Muscle layer of colon (tissue), 2 donors: Measurements from ENCODE around the gene CYFIP2.

Source experiments
- H3K27ac ChIP-seq: one replicate; pipeline ENCODE4 v1.7.0; 2013; ENCODE audit warnings: low read depth, mild to moderate bottlenecking, low read length, moderate library complexity
- H3K27me3 ChIP-seq, 2 donors: one replicate each; pipeline ENCODE4 v1.7.0; 2013; ENCODE audit warnings: low read length in 2 of 2, mild to moderate bottlenecking in 2 of 2; ENCODE audit not compliant: insufficient read depth in 2 of 2, control insufficient read depth in 1 of 2
- H3K36me3 ChIP-seq: one replicate; pipeline ENCODE4 v1.7.0; 2013; ENCODE audit warnings: mild to moderate bottlenecking, low read length; ENCODE audit not compliant: insufficient read depth
- H3K4me1 ChIP-seq: one replicate; pipeline ENCODE4 v1.7.0; 2013; ENCODE audit warnings: mild to moderate bottlenecking, low read length; ENCODE audit not compliant: insufficient read depth
- H3K4me3 ChIP-seq, 2 donors: one replicate each; pipeline ENCODE4 v1.7.0; 2013; ENCODE audit warnings: low read length in 2 of 2, low read depth in 1 of 2, mild to moderate bottlenecking in 1 of 2, moderate library complexity in 1 of 2
- H3K9ac ChIP-seq: one replicate; pipeline ENCODE4 v1.7.0; 2013; ENCODE audit warnings: low read length
- H3K9me3 ChIP-seq: one replicate; pipeline ENCODE4 v1.7.0; 2013; ENCODE audit warnings: mild to moderate bottlenecking, low read length
- donor health status: abdominal sarcoma.
- donor health status: Adenocarcinoma of cecum.

The CYFIP2 gene

GRCh38 chr5:157444224-157444623, 178.3 kb downstream of the CYFIP2 start:
- no peaks in the 10 kb centered on the region for H3K9me3 ChIP-seq
- H3K9ac ChIP-seq, result no peak overlapping the region
- no peaks in the 10 kb centered on the region for H3K27me3 ChIP-seq
- H3K4me3 ChIP-seq, result no peak overlapping the region
- H3K27ac ChIP-seq, result no peak overlapping the region
- H3K4me1 ChIP-seq, result peaks cover 14% of the 10 kb centered on the region
- H3K36me3 ChIP-seq, result no peaks in the 10 kb centered on the region
